Thyroid gland (tissue), 4 donors: ENCODE measurements around the gene INPP5K.

Experiments
- CTCF ChIP-seq, 6 experiments: fragments of 200-600 bp in 3 of 6; fragments of 450-650 bp in 3 of 6; sonication (generic) in 3 of 6; IDR thresholded peaks; one replicate each; pipeline ENCODE4 v1.5.1; 2016 to 2019; ENCODE audit warnings: antibody characterized with exemption in 6 of 6, mild to moderate bottlenecking in 2 of 6, inconsistent platforms in 1 of 6, moderate library complexity in 1 of 6
- POLR2A ChIP-seq, 2 donors: fragments of 450-650 bp; IDR thresholded peaks; one replicate each; pipeline ENCODE4 v1.6.1; 2017; ENCODE audit warnings: antibody characterized with exemption in 2 of 2, mild to moderate bottlenecking in 2 of 2, moderate library complexity in 1 of 2

- TF ChIP-seq POLR2A (IDR thresholded peaks at IDR 0.05) (no peak), CTCF (IDR thresholded peaks at IDR 0.05) (no peak)
Observed at GRCh38 chr17:1522626-1523025, 6.2 kb upstream of the INPP5K start.
